ENCODE data around the gene EXOC2. TPM values are rescaled to one million over a fixed set of nuclear protein-coding genes. Genes with fewer than 3 reads are reported as not detected.
A peak's percentile ranks its signal among the peaks of the same experiment; 100 is the strongest.

EXOC2 gene
- total and polyA plus RNA-seq, 10 of the 15 experiments (the other 5 are each of a cell fraction or from before 2014, with no cell fraction given), result 8.7 to 32.8 (median 20.7) TPM

GRCh38 chr6:650098-650497 lies 42.8 kb downstream of the EXOC2 start (continued):
- TF ChIP-seq CREM (IDR thresholded peaks at IDR 0.05; ENCODE audit: low read depth) (no peak), RELA (IDR thresholded peaks at IDR 0.05; ENCODE audit: borderline replicate concordance, partially characterized antibody) (no peak), PRDM15 (CRISPR knock-in tag; IDR thresholded peaks at IDR 0.05) (no peak), CHD4 (IDR thresholded peaks at IDR 0.05) (no peak), MEF2A (IDR thresholded peaks at IDR 0.05; ENCODE audit: insufficient read depth, low read depth, low read length) (no peak), SUPT20H (IDR thresholded peaks at IDR 0.05; ENCODE audit: borderline replicate concordance, control insufficient read depth, low read depth, low read length) (no peak), WRNIP1 (IDR thresholded peaks at IDR 0.05; ENCODE audit: borderline replicate concordance, low read depth, low read length) (no peak)

- intact Hi-C loops (cut with micrococcal nuclease; ENCODE audit: unreplicated experiment) (no loop called here), in situ Hi-C loops (cut with MboI) (no loop called here)
- Histone ChIP-seq H3K9me3 (replicated peaks; ENCODE audit: control insufficient read depth, insufficient read depth, low read length) (no peaks in the 10 kb centered on the region), H3K27ac (ENCODE audit: control insufficient read depth, insufficient read depth) (no peak overlapping the region), H3K36me3 (ENCODE audit: control insufficient read depth in 2 of 2, insufficient read depth in 2 of 2, low read length in 1 of 2) (no peaks in the 10 kb centered on the region), H3K4me2 (ENCODE audit: control insufficient read depth, insufficient read depth) (no peak overlapping the region), H3K79me2 (ENCODE audit: control insufficient read depth, insufficient read depth, low read length) (no peaks in the 10 kb centered on the region; the same call in 1 of the 2 replicates), H3K4me3 (no peak overlapping the region), H3K27me3 (replicated peaks in 1 of 2; ENCODE audit: control insufficient read depth in 2 of 2, insufficient read depth in 2 of 2, low read length in 1 of 2) (no peaks in the 10 kb centered on the region), H2AFZ (ENCODE audit: control insufficient read depth, low read depth, low read length) (no peak overlapping the region), H4K20me1 (ENCODE audit: control insufficient read depth, insufficient read depth) (no peaks in the 10 kb centered on the region), H3K9ac (ENCODE audit: control insufficient read depth, insufficient read depth, low read length) (no peak overlapping the region), H3K4me1 (ENCODE audit: control insufficient read depth, insufficient read depth, low read length) (no peaks in the 10 kb centered on the region)
- BruUV-seq (replicated peaks), result no TSS peak
- FAIRE-seq (no peak), ATAC-seq (no peak), DNase-seq (ENCODE audit: low read depth, low spot score) (no peak)
- SMC1A ChIA-PET (ENCODE audit: uncharacterized antibody, unreplicated experiment), result no interaction called here
- RAD21 ChIA-PET (ENCODE audit: unreplicated experiment), result no interaction called here
- CTCF ChIA-PET, result no interaction called here
- POLR2A ChIA-PET, result no interaction called here
- TF ChIP-seq CREM (IDR thresholded peaks at IDR 0.05; ENCODE audit: low read depth) (no peak), RAD51 (IDR thresholded peaks at IDR 0.05) (no peak), HDAC2 (IDR thresholded peaks at IDR 0.05) (no peak), ZNF384 (IDR thresholded peaks at IDR 0.05; ENCODE audit: borderline replicate concordance, low read depth, low read length) (peak; percentile 49; the same call in 1 of the 2 replicates), BRCA1 (IDR thresholded peaks at IDR 0.05; ENCODE audit: low read depth, low read length) (no peak), JUND (IDR thresholded peaks at IDR 0.05; ENCODE audit: low read depth, low read length) (no peak), SPI1 (IDR thresholded peaks at IDR 0.05; ENCODE audit: borderline replicate concordance, insufficient read depth, low read depth, low read length) (peak; percentile 74; the same call in 1 of the 2 replicates)
These were observed 50.1 kb downstream of the EXOC2 start for GRCh38 chr6:642805-643204.
